ENCODE results near the gene LDAF1. TPM values are rescaled to one million over a fixed set of nuclear protein-coding genes. Genes with fewer than 3 reads are reported as not detected.

LDAF1 gene
- total and polyA plus RNA-seq, 9 donors, result 28.0 to 38.8 (median 31.7) TPM

DNA sequence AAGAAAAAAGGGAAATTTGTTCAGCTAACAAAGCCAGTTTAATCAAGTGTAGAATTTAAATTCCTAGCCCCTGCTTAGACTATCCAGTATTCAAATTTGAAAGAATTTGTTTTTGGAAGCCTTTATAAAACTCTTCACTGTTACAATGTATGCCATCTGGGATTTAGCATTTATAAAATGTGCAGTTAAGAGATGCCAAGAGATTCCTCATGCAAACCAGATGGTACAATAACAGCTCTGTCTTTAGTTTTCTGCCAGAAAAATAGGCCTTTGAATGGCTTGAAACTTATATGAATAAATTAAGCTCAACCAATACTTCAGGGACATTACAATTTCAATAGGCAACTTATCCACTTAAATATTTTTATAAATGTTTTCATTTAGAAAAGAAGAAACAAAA is 68.3 kb downstream of the LDAF1 start:
- Histone ChIP-seq H3K9me3 (replicated peaks; ENCODE audit: control insufficient read depth, low read depth, low read length) (no peaks in the 10 kb centered on the region), H3K27me3 (ENCODE audit: control insufficient read depth, insufficient read depth, low read length) (peaks cover 5% of the 10 kb centered on the region), H3K36me3 (ENCODE audit: control insufficient read depth, insufficient read depth, low read length) (no peaks in the 10 kb centered on the region), H3K4me1 (ENCODE audit: control insufficient read depth, insufficient read depth, low read length) (no peaks in the 10 kb centered on the region), H3K4me3 (ENCODE audit: low read length) (no peak overlapping the region), H3K27ac (ENCODE audit: low read length) (no peak overlapping the region)
- peak; percentile 51 for DNase-seq

- Histone ChIP-seq H3K4me1 (ENCODE audit: control insufficient read depth, insufficient read depth, low read length) (no peaks in the 10 kb centered on the region), H3K27ac (ENCODE audit: low read length) (no peak overlapping the region), H3K4me3 (ENCODE audit: low read length) (no peak overlapping the region), H3K36me3 (ENCODE audit: control insufficient read depth, insufficient read depth, low read length) (no peaks in the 10 kb centered on the region), H3K9me3 (replicated peaks; ENCODE audit: control insufficient read depth, low read depth, low read length) (no peaks in the 10 kb centered on the region), H3K27me3 (ENCODE audit: control insufficient read depth, insufficient read depth, low read length) (peaks cover 5% of the 10 kb centered on the region)
- no peak for DNase-seq
Observed at GRCh38 chr16:21227866-21228265, 69.4 kb downstream of the LDAF1 start.

DNA sequence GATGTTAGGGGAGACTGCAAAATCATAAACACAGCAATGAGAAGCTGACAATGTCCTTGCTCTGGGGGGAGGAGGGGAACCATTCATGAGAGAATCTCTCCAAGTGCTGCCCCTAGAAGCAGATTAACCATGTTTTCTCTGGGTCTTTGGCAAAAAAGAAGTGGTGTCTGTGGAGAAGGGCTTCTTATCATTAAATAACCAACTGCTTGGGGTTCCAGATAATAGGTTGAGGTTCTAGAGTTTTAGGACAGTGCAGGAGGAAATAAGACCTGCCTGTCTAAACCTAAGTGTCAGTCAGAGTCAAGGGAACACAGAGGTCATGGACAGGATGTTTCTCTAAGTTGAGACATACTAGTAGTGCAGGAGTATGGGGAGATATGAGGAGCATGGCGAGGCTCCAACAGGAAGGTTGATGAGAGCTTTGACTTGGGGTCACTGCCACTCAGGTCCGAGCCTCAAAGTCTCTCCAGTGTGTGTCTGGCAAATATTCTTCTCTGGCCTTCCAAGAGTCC is 69.9 kb downstream of the LDAF1 start:
- DNase-seq, result no peak
- Histone ChIP-seq H3K36me3 (ENCODE audit: control insufficient read depth, insufficient read depth, low read length) (no peaks in the 10 kb centered on the region), H3K4me3 (ENCODE audit: low read length) (no peak overlapping the region), H3K27ac (ENCODE audit: low read length) (no peak overlapping the region), H3K27me3 (ENCODE audit: control insufficient read depth, insufficient read depth, low read length) (peaks cover 3% of the 10 kb centered on the region), H3K4me1 (ENCODE audit: control insufficient read depth, insufficient read depth, low read length) (no peaks in the 10 kb centered on the region), H3K9me3 (replicated peaks; ENCODE audit: control insufficient read depth, low read depth, low read length) (no peaks in the 10 kb centered on the region)
- WGBS (ENCODE audit: insufficient coverage), result 78% methylated on average over 2 of the region's 2 CpGs

Other genes starting within 250 kb of the LDAF1 start
- 0.13 TPM for gene DNAH3, start 7.8 kb upstream of the LDAF1 start, total RNA-seq
- under 1 TPM in 7 of 8 donors, not detected in 1; 0.11 to 0.52 (median 0.22) TPM for gene DNAH3, start 7.8 kb upstream of the LDAF1 start, polyA plus RNA-seq (ENCODE audit: insufficient read depth in 1 of 8, insufficient read length in 8 of 8, low replicate concordance in 1 of 8)
- 0.09 TPM for gene ZP2, start 52.9 kb downstream of the LDAF1 start, total RNA-seq
- gene ZP2, start 52.9 kb downstream of the LDAF1 start, polyA plus RNA-seq (ENCODE audit: insufficient read depth in 1 of 8, insufficient read length in 8 of 8, low replicate concordance in 1 of 8), result under 1 TPM; 0.07 to 0.43 (median 0.31) TPM
- not detected for gene ANKS4B, start 75.0 kb downstream of the LDAF1 start, total RNA-seq
- gene ANKS4B, start 75.0 kb downstream of the LDAF1 start, polyA plus RNA-seq (ENCODE audit: insufficient read depth in 1 of 8, insufficient read length in 8 of 8, low replicate concordance in 1 of 8), result 1 to 10 TPM in 1 of 8 donors, under 1 TPM in 5, not detected in 2; 0.04 to 1.6 (median 0.05) TPM
- gene CRYM, start 119.6 kb downstream of the LDAF1 start, total RNA-seq, result 0.13 TPM
- under 1 TPM in 6 of 8 donors, not detected in 2; 0.13 to 0.48 (median 0.35) TPM for gene CRYM, start 119.6 kb downstream of the LDAF1 start, polyA plus RNA-seq (ENCODE audit: insufficient read depth in 1 of 8, insufficient read length in 8 of 8, low replicate concordance in 1 of 8)

Data from muscle of leg (tissue), 11 donors.